ENCODE data around the gene RTN3.
"Not testable (repeated sequence)": the region's sequence is repeated elsewhere in the genome, so short reads cannot be mapped to it uniquely, and the experiment has no call there.

Gene RTN3

DNA sequence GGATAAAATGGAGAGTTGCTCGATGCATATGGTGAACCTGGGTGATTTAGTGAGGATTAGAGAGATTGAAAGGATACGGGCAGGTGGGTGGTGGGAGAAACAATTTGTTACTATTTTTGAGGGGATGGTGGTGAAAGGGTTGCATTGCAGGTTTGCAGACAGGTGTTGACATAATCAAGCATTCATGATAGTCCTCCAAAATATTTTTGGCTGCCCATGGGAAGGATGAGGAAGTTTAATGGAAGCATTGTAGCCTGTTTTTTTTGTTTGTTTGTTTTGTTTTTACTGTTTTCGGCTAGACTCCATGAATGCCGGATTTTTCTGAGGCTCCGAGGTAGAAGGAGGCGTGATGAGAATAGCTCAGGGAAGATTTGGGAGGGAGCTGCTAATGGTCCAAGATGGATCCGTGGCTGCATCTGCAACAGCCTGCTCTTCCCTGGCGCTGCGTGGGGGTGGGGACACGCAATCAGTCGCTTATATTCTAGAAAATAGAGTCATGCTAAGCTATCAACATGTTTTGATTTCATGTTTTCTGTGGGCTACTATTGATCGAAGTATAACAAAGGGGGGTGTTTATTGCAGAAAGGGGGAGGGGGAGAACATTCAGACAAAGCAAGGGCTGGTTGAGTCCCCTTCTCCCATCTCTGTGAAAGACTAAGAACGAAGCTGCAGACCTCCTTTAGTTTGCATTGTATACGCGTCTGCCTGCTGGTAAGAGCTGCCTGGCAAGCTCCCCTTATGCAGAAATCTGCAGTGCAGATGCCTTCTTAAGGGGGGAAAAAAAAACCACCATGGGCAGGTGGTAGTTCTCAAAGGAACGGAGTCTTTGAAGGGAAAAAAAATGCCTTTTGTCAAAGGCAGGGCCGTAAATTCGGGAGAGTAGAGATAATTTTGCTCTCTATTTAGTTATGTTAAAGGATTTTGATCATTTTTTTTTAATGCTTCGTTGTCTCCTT, 1.0 kb downstream of the RTN3 start:
- DNase-seq (ENCODE audit: low read depth, low spot score): no peak

DNA sequence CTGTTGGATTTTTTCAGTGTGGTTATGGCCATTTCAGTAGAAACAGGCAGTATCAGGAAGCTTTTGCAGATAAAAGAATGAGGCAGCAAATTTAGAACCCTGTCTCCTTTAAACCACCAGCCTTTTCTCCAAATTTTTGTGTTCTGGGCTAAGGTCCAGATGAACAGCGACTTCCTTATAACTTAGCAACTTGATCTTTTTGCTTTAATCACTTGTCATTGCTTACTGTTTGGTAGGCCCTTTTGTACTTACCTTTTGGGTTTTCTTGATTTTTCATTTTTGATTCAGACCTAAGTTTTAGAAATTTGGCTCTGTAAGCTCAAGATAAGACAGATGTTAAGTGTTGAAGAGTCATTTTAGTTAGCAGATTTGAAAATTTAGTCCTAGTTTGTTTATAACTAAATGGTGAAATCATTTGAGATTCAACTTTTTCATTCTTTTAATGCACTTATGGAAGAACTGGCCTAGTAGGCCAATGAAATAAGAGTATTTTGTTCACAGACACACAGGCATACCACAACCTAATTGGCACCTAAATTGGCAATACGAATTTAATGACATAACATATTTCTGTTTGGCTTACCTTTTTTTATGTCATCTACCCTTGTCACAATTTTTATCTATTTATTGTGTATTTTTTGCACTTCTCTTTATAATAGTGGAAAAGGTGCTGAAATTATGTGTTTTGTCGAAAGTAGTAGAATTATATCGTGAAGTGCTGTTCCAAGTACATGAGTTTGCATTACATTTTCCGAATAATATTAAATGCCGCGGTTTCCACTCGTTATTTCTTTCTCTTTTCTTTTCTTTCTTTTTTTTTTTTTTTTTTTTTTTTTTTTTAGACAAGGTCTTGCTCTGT, 2.1 kb downstream of the RTN3 start:
- DNase-seq (ENCODE audit: low read depth, low spot score): no peak

DNA sequence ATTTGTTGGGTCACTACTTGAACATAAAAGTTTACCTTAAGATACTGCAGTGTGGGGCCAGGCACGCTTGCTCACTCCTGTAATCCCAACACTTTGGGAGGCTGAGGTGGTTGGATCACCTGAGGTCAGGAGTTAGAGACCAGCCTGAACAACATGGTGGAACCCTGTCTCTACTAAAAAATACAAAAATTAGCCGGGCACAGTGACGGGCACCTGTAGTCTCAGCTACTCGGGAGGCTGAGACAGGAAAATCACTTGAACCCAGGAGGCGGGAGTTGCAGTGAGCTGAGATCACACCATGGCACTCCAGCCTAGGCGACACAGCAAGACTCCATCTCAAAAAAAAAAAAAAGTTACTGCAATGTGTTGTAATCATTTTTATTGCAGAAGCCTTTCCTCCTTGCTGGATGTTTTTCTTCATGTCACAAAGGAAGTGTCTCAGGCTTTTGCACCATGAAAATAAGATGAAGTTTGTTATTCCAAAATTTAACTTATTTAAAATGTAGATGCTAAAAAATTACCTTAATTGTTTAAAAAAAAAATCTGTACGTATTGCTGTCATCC, 3.9 kb downstream of the RTN3 start:
- not testable (repeated sequence) for DNase-seq (ENCODE audit: low read depth, low spot score)

DNA sequence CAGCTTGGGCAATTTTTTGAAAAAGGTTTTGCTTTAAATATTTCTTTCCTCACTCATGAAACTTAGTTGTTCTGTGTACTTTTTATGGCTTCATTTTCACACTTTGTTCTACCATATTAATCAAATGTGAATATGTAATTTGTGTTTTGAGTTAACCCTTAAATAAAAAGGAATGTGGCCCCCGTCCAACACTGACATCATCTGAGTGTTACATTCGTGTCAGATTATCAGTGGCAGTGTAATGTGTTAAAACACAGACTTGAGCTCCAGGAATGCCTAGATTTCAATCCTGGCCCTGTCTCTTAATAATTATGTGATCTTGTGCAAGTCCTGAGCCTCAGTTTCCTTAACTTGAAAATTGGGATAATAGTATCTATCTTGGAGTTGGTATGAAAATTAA, 5.6 kb downstream of the RTN3 start:
- no peak for DNase-seq (ENCODE audit: low read depth, low spot score)

DNA sequence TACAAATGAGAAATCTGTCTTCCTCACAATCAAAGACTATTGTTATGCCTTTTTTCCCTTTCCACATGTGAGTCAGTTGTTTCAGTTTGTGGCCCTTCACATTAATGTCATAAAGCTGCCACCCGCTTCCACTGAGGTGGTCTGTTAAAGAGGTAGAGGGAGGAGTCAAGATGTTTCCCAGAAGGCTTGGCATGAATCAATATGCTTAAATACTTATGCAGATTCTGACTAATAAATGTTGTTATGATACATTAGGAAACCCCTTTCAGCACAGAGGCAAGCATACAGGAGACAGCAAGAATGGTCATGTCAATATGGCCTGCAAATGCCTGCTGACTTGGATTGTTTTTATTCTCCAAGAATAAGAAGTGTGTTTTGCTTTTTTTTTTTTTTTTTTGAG, 6.5 kb downstream of the RTN3 start:
- DNase-seq (ENCODE audit: low read depth, low spot score): no peak

DNA sequence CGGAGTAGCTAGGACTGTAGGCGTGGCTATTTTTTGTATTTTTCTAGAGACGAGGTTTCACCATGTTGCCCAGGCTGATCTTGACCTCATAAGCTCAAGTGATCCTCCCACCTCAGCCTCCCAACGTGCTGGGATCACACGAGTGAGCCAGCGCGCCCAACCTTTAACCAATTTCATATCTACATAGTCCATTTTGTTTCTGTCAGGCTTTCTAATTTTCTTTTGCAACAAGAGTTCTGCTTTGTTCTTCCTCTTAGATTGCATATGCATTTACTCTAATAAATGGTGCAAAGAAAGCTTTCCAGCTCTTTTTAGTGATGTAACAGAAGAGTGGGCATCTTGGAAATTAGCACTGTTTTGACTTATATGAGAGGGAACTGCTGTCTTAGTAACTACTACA, 13.3 kb downstream of the RTN3 start:
- no peak for DNase-seq (ENCODE audit: low read depth, low spot score)

DNA sequence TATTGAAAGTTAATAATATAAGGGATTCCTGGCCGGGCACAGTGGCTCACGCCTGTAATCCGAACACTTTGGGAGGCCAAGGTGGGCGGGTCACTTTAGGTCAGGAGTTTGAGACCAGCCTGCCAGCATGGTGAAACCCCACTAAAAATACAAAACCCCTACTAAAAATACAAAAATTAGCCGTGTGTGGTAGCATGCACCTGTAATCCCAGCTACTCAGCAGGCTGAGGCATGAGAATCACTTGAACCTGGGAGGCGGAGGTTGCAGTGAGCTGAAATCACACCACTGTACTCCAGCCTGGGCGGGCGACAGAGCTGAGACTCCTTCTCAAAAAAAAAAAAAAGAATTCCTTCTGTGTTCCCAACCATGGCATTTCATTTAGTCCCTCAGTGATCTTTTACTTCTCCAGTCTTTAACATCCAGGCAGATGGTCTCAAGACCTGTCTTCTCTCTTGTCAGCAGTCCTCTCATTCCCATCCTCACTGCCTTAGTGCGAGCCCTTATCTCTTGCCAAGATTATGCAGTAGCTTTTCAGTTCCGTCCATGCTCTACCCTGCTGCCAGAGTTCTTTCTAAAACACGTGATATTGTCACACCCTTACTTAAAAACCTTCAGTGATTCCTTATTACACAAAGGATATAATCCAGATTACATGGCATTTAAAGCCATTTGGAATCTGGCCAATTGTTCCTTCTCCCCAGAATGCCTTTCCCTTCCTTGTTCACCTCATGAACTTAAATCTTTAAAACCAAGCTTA, 17.9 kb downstream of the RTN3 start:
- no peak for DNase-seq (ENCODE audit: low read depth, low spot score)

DNA sequence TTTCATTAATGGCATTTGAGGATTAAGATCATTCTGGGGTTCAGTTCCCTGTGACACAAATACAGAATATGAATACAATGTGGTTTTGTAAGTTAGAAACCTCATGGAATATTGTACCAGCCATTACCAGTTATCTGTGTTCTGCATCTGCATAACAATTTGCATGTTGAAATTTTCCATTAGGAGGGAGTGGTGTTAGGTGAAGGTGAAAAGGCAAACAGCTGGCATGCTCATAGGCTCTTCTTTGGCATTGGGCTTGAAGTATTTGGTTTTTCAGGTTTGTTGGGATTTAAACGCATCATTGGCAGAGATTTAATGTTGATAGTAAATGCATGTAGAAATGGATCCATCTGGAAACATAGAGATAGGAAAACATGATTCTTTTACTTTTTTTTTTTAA, 18.6 kb downstream of the RTN3 start:
- DNase-seq (ENCODE audit: low read depth, low spot score): no peak

DNA sequence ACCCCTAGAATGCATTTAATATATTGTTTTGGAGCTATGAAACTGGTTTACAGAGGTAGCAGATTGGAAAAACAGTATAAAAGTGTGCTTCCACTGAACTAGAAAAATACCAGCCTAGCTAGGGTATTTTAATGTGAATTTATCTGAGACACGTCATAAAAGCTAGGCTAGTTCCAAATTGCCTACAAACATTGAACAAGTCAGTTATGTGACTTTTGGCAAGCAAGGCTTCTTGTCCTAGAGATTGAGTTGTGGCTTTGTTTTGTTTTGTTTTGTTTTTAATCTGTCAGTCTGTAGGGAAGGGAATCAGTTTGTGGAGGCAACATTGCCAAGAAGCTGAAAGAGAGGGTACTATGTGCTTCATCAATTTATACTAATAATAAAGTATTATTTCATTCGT, 24.2 kb downstream of the RTN3 start:
- no peak for DNase-seq (ENCODE audit: low read depth, low spot score)

DNA sequence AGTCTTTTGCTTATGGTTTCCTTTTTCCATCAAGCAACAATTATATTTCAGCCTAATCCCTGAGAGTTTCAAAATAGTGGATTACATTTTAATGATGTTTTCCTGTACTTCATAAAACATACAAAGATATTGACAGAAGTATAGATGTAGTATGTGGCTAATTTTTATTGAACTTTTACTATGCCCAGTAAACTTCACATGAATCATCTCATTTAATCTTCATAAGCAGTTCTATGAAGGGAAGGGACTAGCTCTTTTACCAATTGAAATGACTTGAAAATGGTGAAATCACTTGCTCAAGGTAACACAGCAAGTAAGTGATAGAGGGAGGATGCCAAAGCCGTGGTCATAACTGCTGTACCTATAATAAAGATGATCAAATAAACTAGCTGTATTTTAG, 27.5 kb downstream of the RTN3 start:
- no peak for DNase-seq (ENCODE audit: low read depth, low spot score)

DNA sequence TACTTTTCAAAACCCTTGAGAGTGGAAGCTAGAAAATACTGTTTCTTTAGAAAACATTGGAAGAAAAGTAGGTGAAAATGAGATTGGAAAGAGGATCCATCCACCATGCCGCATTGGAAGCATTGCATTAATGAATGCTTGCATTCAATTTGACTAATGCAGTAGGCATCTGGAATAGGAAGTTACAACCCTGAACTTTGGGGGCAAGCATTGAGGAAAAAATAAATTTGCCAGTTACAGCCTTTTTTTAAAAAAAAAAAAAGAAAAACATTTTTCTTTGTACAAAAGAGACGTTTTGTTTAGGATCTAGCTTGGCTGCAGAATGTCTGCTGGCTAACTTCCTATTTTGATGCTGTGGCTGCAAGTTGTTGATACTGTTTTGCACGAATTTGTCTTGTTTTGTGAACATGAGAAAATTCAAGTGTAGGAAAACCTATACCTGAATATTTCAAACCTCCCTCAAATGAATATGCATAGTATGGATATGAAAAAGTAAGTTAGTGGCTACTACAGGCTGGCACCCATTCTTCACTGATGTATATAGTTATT, 28.1 kb downstream of the RTN3 start:
- DNase-seq (ENCODE audit: low read depth, low spot score): no peak

DNA sequence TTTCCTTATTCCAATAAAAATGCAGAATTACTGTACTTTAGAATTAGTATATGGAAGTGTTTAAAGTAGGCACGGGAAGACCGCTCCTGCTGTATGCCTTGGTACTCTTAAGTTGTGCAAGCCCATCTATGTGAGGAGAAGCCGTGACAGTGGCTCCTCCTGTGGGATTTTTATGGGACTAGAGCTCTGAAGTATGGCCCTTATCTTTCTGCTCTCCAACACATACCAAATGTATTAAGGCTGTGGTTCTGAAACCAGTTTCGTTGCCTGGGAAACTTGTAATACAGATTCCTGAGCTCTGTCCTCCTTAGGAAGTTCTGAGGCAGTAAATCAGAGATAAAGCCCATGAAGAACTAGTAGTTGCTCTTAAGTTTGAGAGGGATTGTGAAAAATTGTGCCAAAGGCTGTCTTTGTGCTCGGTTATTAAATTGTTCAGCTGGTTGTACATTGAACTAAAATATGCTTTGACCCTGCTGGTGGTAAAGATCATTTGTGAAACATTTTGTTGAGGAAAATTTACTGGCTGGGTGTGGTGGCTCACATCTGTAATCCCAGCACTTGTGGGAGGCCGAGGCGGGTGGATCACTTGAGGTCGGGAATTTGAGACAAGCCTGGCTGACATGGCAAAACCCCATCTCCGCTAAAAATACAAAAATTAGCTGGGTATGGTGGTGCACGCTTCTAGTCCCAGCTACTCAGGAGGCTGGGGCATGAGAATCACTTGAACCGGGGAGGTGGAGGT, 29.3 kb downstream of the RTN3 start:
- DNase-seq (ENCODE audit: low read depth, low spot score): no peak

DNA sequence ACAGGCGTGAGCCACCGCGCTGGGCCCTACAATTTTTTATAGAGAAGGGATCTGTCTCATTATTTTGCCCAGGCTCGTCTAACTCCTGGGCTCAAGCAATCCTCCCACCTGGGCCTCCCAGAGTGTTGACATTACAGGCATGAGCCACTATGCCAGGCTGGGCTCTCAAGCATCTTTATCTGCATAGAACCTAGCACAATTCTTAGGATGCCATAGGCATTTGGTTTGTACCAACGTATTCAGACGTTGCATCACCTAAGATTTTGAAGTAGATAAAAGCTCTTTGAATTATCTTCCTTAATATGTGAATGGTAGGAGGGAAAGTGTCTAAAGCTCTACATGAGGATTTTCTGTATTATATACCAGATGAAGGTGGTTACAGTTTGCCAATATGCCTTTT, 30.5 kb downstream of the RTN3 start:
- no peak for DNase-seq (ENCODE audit: low read depth, low spot score)

DNA sequence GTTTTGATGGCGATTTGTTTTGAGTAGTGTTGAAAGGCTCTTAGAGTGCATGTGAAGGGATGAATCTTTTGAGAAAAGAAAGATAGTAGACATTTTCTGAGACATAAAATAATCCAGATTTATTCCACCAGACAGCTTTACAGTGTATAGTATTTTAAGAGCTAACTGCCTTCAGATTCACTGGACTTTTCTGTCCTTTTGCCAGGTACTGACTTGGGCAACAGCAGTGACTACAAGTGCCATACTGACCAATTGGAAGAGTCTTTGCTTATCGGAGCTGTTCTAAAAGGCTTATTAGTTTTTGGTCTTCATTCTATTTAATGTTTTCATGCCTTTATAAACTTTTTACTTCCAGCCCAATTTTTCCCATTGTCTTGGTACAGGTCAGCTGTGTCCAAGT, 32.5 kb downstream of the RTN3 start:
- no peak for DNase-seq (ENCODE audit: low read depth, low spot score)

DNA sequence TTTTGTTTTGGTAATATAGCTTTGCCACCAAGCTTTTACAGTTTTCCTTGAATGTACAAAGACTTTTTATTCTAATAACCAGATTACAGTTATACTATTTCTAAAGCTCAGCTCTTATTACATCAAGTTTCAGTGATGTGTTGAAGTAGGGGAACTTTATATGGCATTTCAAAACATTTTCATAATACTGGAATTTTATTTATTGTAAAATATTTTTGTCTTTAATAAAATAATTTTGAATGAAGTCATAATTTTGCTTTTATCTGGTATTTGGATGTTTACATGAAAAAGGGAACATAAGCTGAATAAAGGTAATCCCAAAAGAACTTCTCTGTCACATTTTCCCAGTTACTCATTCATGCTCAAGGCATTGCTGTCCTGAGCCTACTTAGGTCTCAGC, 34.7 kb downstream of the RTN3 start:
- no peak for DNase-seq (ENCODE audit: low read depth, low spot score)

DNA sequence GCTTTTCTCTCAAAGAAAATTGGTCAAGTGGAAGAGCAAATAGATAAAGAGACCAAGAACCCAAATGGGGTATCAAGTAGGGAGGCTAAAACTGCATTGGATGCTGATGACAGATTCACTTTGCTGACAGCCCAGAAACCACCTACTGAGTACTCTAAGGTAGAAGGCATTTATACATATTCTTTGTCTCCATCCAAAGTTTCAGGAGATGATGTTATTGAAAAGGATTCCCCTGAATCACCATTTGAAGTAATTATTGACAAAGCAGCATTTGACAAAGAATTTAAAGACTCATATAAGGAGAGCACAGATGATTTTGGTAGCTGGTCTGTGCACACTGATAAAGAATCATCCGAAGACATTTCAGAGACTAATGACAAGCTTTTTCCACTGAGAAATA, 37.7 kb downstream of the RTN3 start:
- DNase-seq (ENCODE audit: low read depth, low spot score): no peak

DNA sequence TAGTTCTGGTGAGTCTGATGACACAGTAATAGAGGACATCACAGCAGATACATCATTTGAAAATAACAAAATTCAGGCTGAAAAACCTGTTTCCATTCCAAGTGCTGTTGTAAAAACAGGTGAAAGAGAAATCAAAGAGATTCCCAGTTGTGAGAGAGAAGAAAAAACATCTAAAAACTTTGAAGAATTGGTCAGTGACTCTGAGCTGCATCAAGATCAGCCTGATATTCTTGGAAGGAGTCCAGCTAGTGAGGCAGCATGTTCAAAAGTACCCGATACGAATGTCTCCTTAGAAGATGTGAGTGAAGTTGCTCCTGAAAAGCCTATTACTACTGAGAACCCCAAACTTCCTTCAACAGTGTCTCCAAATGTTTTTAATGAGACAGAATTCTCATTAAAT, 38.7 kb downstream of the RTN3 start:
- no peak for DNase-seq (ENCODE audit: low read depth, low spot score)

DNA sequence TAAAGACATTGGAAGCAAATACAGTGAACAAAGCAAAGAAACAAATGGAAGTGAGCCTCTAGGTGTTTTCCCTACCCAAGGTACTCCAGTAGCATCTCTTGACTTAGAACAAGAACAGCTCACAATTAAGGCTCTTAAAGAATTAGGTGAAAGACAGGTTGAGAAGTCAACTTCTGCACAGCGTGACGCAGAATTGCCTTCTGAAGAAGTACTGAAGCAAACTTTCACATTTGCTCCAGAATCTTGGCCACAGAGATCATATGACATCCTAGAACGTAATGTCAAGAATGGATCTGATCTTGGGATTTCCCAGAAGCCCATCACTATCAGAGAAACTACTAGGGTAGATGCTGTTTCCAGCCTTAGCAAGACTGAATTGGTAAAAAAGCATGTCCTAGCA, 39.3 kb downstream of the RTN3 start:
- no peak for DNase-seq (ENCODE audit: low read depth, low spot score)

DNA sequence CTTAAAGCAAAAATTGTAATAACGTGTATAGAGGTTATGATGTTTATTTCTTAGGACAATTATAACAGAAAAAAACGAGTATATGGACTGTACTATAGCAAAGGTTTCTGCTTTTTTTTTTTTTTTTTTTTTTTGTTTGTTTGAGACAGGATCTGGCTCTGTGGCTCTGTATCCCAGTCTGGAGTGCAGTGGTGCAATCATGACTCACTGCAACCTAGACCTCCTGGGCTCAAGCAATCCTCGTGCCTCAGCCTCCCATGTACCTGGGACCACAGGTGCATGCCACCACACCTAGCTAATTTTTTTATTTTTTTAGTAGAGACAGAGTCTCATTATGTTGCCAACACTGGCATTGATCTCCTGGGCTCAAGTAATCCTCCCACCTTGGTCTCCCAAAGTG, 48.0 kb downstream of the RTN3 start:
- DNase-seq (ENCODE audit: low read depth, low spot score): no peak

DNA sequence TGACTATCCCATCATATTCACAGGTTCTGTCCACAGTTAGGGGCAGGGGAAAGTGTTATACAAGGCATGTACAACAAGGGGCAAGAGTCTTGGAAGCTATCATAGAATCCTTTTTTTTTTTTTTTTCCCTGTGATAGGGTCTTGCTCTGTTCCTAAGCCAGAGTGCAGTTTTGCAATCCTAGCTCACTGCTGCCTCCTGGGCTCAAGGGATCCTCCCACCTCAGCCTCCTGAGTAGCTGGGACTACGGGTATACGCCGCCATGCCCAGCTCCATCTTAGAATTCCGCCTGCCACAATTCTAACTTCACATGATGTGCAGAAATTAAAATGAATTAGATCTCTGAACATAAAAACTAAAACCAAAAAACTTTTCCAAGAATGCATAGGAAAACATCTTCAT, 55.6 kb downstream of the RTN3 start:
- no peak for DNase-seq (ENCODE audit: low read depth, low spot score)

DNA sequence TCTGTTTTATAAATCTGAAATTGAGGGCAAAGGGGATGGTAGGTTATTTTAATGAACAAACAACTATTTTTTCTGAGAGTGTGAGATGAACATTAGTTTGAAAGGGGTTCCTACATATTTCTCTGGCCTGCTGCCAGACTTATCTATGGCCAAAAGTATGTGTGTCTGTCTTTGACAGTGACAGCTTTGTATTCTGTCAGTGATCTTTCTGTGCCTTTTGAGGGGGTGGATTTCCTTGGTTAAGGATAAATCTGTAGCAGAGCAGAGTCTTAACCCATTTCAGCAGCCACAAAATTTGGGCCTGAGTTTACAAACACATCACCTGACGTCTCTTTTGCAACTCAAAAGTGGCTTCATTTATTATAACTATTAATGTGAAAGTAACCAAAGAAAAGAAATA, 56.4 kb downstream of the RTN3 start:
- DNase-seq (ENCODE audit: low read depth, low spot score): no peak

All from activated CD4-positive, CD25-positive, alpha-beta regulatory T cell treated with anti-CD3 and anti-CD28 coated beads, Interleukin-2, amount 50 U/mL, for 16 hours (primary cell).